A549 (cell line): ENCODE data around the gene SBK3. TPM values are rescaled to one million over a fixed set of nuclear protein-coding genes. Genes with fewer than 3 reads are reported as not detected.

Experiments used
- ATAC-seq, 2 experiments: fragments of 200-7000 bp in 1 of 2; fragments of >200 bp in 1 of 2; cut with Nextera tagmentation in 1 of 2; cut with Tn5 transposase in 1 of 2; 3 replicates each; pipeline versions ENCODE4 v1.8.0 to v1.9.1; 2018 to 2020; ENCODE audit warnings: mild to moderate bottlenecking in 1 of 2, moderate library complexity in 1 of 2
- CTCF ChIA-PET: fragments of 300-600 bp; sonication (Branson Sonifier 250); formaldehyde crosslinking; extraction: SDS; loops from one replicate; lab custom pipeline; 2021; ENCODE audit warnings: antibody characterized with exemption, inconsistent platforms; lab: Yijun Ruan, JAX
- POLR2A ChIA-PET: fragments of 350-600 bp; formaldehyde crosslinking; extraction: SDS; loops from one replicate; lab custom pipeline; 2021; ENCODE audit warnings: antibody characterized with exemption, inconsistent platforms; lab: Yijun Ruan, JAX
- DNase-seq, 2 experiments: peaks; one replicate each; pipeline versions ENCODE4 v3.0.0 to v3.0.0-alpha.2; 2011 to 2016; ENCODE audit warnings: low read depth in 1 of 2, low spot score in 1 of 2
- FAIRE-seq: peaks from 2 replicates; lab custom pipeline; 2011; peaks lifted over from hg19 to GRCh38; lab: Jason Lieb, UNC
- H3K27ac ChIP-seq, 2 experiments: fragments of >200 bp; sonication (Bioruptor Twin); formaldehyde crosslinking; 3 replicates each; pipeline ENCODE4 v1.5.1; 2016 to 2017
- H3K4me1 ChIP-seq: fragments of >200 bp; sonication (Bioruptor Twin); formaldehyde crosslinking; 3 replicates; pipeline ENCODE4 v1.6.1; 2016
- H3K4me2 ChIP-seq: fragments of >200 bp; sonication (Bioruptor Twin); formaldehyde crosslinking; 3 replicates; pipeline ENCODE4 v1.6.1; 2016
- H3K4me3 ChIP-seq: fragments of >200 bp; sonication (Bioruptor Twin); formaldehyde crosslinking; 3 replicates; pipeline ENCODE4 v1.5.1; 2016
- H3K9me3 ChIP-seq: fragments of >200 bp; sonication (Bioruptor Twin); formaldehyde crosslinking; 3 replicates; pipeline ENCODE4 v1.6.1; 2016
- BHLHE40 ChIP-seq: IDR thresholded peaks from 2 replicates; pipeline ENCODE4 v1.6.1; 2012; ENCODE audit warnings: low read depth, low read length, inconsistent platforms
- CBX2 ChIP-seq: fragments of 200-600 bp; sonication (generic); IDR thresholded peaks from 2 replicates; pipeline ENCODE4 v1.6.1; 2016; ENCODE audit warnings: low read depth, mild to moderate bottlenecking, borderline replicate concordance
- CHD2 ChIP-seq: fragments of 150-350 bp; IDR thresholded peaks from 2 replicates; pipeline ENCODE4 v1.6.1; 2014; ENCODE audit warnings: low read length; ENCODE audit not compliant: partially characterized antibody
- CHD4 ChIP-seq: fragments of 200-600 bp; sonication (generic); IDR thresholded peaks from 2 replicates; pipeline ENCODE4 v1.6.1; 2016; ENCODE audit warnings: antibody characterized with exemption, mild to moderate bottlenecking, borderline replicate concordance
- ESRRA ChIP-seq: fragments of 150-350 bp; IDR thresholded peaks from 2 replicates; pipeline ENCODE4 v1.6.1; 2014; ENCODE audit warnings: mild to moderate bottlenecking, low read length, borderline replicate concordance
- FOXS1 ChIP-seq: fragments of 250-450 bp; sonication (Bioruptor Pico); IDR thresholded peaks from 2 replicates; pipeline ENCODE4 v1.5.0; 2020; ENCODE audit warnings: mild to moderate bottlenecking, moderate library complexity
- GATA3 ChIP-seq: IDR thresholded peaks from 2 replicates; pipeline ENCODE4 v1.6.1; 2012; ENCODE audit warnings: borderline replicate concordance
- HEYL ChIP-seq: fragments of 250-450 bp; sonication (Bioruptor Pico); IDR thresholded peaks from 2 replicates; pipeline ENCODE4 v1.8.0; 2021; ENCODE audit warnings: mild to moderate bottlenecking, moderate library complexity
- HOXA7 ChIP-seq: fragments of 250-450 bp; sonication (Bioruptor Pico); IDR thresholded peaks from 2 replicates; pipeline ENCODE4 v1.5.0; 2020; ENCODE audit warnings: mild to moderate bottlenecking, moderate library complexity
- HOXB5 ChIP-seq: fragments of 250-450 bp; sonication (Bioruptor Pico); IDR thresholded peaks from 2 replicates; pipeline ENCODE4 v1.5.0; 2020; ENCODE audit warnings: mild to moderate bottlenecking, moderate library complexity
- KDM1A ChIP-seq: fragments of 200-600 bp; sonication (generic); IDR thresholded peaks from 2 replicates; pipeline ENCODE4 v1.6.1; 2016; ENCODE audit warnings: low read depth, mild to moderate bottlenecking
- MAZ ChIP-seq: fragments of 150-350 bp; IDR thresholded peaks from 2 replicates; pipeline ENCODE4 v1.6.1; 2014; ENCODE audit warnings: antibody characterized with exemption, low read depth, low read length, borderline replicate concordance
- NFE2L2 ChIP-seq: fragments of 150-350 bp; conservative IDR thresholded peaks from 2 replicates; pipeline ENCODE4 v1.6.1; 2014; ENCODE audit warnings: low read length
- NPAS2 ChIP-seq: fragments of 250-450 bp; sonication (Bioruptor Pico); IDR thresholded peaks from 2 replicates; pipeline ENCODE4 v1.8.0; 2022; ENCODE audit warnings: mild to moderate bottlenecking, moderate library complexity, borderline replicate concordance
- NR3C1 ChIP-seq: fragments of >200 bp; sonication (Bioruptor Twin); formaldehyde crosslinking; IDR thresholded peaks from 3 replicates; pipeline ENCODE4 v1.6.1; 2017
- PHF8 ChIP-seq: fragments of 200-600 bp; sonication (generic); IDR thresholded peaks from 2 replicates; pipeline ENCODE4 v1.6.1; 2016; ENCODE audit warnings: low read depth, mild to moderate bottlenecking, antibody characterized with exemption, moderate library complexity, borderline replicate concordance
- RNF2 ChIP-seq: fragments of 200-600 bp; sonication (generic); IDR thresholded peaks from 2 replicates; pipeline ENCODE4 v1.6.1; 2016; ENCODE audit warnings: low read depth, mild to moderate bottlenecking, antibody characterized with exemption, moderate library complexity, borderline replicate concordance
- SMC3 ChIP-seq: fragments of >200 bp; sonication (Bioruptor Twin); formaldehyde crosslinking; IDR thresholded peaks from 3 replicates; pipeline ENCODE4 v1.6.1; 2018; ENCODE audit warnings: inconsistent platforms
- SREBF2 ChIP-seq: fragments of 450-650 bp; IDR thresholded peaks from 2 replicates; pipeline ENCODE4 v1.6.1; 2014; ENCODE audit warnings: mild to moderate bottlenecking, moderate library complexity
- TP53 ChIP-seq: fragments of 250-450 bp; sonication (Bioruptor Pico); IDR thresholded peaks from 2 replicates; pipeline ENCODE4 v1.5.0; 2021; ENCODE audit warnings: mild to moderate bottlenecking, moderate library complexity
- ZFP36 ChIP-seq: fragments of 450-650 bp; IDR thresholded peaks from 2 replicates; pipeline ENCODE4 v1.6.1; 2014; ENCODE audit warnings: borderline replicate concordance; ENCODE audit not compliant: partially characterized antibody
- WGBS: methylation state at CpG from one replicate; pipeline ENCODE4 v1.1.6; 2017; ENCODE audit errors: missing lambda C conversion rate; 5-methylcytosine and 5-hydroxymethylcytosine counted together
- polyA plus RNA-seq, 4 experiments: library from polyadenylated mRNA; depleted of rRNA in 3 of 4; stranded (reverse); fragments of >200 nt; fragmentation: RNase III in 1 of 4; extraction: RNeasy Plus Mini Kit Qiagen cat#74134 plus additional on column Dnase treatment in 1 of 4; gene quantifications; 2 replicates in 3 of 4; 3 replicates in 1 of 4; pipeline ENCODE4 v1.2.3, GENCODE V29; 2011 to 2017
- TF ChIP-seq, protein P1 (sequence below): IDR thresholded peaks from 2 replicates; pipeline ENCODE4 v1.6.1; 2012; ENCODE audit warnings: low read depth, borderline replicate concordance
- TF ChIP-seq, protein P2 (sequence below): IDR thresholded peaks from 2 replicates; pipeline ENCODE4 v1.6.1; 2012
- TF ChIP-seq, protein P3 (sequence below): IDR thresholded peaks from 2 replicates; pipeline ENCODE4 v1.6.1; 2012
- TF ChIP-seq, protein P4 (sequence below): fragments of 250-450 bp; sonication (Bioruptor Pico); IDR thresholded peaks from 2 replicates; pipeline ENCODE4 v1.5.0; 2021; ENCODE audit warnings: mild to moderate bottlenecking, moderate library complexity, borderline replicate concordance
- TF ChIP-seq, protein P5 (sequence below): fragments of >200 bp; sonication (Bioruptor Twin); formaldehyde crosslinking; IDR thresholded peaks from 3 replicates; pipeline ENCODE4 v1.6.1; 2016
- TF ChIP-seq, protein P6 (sequence below): fragments of 200-600 bp; sonication (generic); IDR thresholded peaks from 2 replicates; pipeline ENCODE4 v1.6.1; 2016; ENCODE audit warnings: antibody characterized with exemption, mild to moderate bottlenecking, moderate library complexity

Gene SBK3
- polyA plus RNA-seq, 2 of the 4 experiments (the other 2 are of a cell fraction): 1.1 TPM

DNA sequence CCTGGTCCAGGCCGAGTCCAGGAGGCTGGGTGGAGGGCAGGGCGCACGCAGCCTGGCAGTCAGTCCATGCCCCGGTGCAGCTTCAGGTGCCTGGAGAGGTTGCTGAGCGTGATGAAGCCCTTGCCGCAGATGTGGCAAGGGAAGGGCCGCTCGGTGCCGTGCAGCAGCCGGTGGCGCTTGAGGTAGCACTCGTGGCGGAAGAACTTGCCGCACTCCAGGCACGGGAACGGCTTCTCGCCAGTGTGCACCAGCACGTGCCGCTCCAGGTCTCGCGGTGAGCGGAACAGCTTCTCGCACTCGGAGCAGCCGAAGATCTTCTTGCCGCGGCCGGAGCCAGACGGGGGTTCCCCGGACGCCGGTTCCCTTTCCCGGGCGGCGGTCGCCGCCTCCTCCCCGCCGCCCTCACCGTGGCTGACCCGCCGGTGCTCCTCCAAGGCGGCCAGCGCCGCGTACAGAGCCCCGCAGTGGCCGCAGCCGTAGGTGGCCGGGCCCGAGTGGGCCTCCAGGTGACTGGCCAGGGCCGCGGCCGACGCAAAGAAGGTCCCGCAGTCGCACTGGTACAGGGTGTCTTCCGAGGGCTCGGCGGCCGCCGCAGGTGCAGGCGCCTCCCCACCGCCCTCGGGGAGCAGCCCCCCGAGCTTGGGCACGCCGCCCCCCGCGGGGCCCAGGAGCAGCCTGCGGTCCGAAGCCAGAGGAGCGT, 47.2 kb upstream of the SBK3 start:
- TF ChIP-seq, protein P1, sequence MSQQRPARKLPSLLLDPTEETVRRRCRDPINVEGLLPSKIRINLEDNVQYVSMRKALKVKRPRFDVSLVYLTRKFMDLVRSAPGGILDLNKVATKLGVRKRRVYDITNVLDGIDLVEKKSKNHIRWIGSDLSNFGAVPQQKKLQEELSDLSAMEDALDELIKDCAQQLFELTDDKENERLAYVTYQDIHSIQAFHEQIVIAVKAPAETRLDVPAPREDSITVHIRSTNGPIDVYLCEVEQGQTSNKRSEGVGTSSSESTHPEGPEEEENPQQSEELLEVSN: no peak
- TF ChIP-seq ESRRA: no peak
- no peak for TF ChIP-seq TP53 (CRISPR knock-in tag)
- no peak for TF ChIP-seq CHD2
- TF ChIP-seq, protein P2, sequence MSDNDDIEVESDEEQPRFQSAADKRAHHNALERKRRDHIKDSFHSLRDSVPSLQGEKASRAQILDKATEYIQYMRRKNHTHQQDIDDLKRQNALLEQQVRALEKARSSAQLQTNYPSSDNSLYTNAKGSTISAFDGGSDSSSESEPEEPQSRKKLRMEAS: no peak
- TF ChIP-seq FOXS1 (CRISPR knock-in tag): no peak
- TF ChIP-seq, protein P3, sequence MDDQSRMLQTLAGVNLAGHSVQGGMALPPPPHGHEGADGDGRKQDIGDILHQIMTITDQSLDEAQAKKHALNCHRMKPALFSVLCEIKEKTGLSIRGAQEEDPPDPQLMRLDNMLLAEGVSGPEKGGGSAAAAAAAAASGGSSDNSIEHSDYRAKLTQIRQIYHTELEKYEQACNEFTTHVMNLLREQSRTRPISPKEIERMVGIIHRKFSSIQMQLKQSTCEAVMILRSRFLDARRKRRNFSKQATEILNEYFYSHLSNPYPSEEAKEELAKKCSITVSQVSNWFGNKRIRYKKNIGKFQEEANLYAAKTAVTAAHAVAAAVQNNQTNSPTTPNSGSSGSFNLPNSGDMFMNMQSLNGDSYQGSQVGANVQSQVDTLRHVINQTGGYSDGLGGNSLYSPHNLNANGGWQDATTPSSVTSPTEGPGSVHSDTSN: no peak
- TF ChIP-seq BHLHE40: no peak
- TF ChIP-seq MAZ: no peak
- no peak for TF ChIP-seq KDM1A
- no peak for TF ChIP-seq SMC3
- TF ChIP-seq SREBF2: no peak
- TF ChIP-seq NPAS2 (CRISPR knock-in tag): no peak
- TF ChIP-seq, protein P4, sequence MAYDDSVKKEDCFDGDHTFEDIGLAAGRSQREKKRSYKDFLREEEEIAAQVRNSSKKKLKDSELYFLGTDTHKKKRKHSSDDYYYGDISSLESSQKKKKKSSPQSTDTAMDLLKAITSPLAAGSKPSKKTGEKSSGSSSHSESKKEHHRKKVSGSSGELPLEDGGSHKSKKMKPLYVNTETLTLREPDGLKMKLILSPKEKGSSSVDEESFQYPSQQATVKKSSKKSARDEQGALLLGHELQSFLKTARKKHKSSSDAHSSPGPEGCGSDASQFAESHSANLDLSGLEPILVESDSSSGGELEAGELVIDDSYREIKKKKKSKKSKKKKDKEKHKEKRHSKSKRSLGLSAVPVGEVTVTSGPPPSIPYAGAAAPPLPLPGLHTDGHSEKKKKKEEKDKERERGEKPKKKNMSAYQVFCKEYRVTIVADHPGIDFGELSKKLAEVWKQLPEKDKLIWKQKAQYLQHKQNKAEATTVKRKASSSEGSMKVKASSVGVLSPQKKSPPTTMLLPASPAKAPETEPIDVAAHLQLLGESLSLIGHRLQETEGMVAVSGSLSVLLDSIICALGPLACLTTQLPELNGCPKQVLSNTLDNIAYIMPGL (CRISPR knock-in tag): no peak
- no peak for FAIRE-seq
- Histone ChIP-seq H3K27ac (no peak overlapping the region), H3K9me3 (no peaks in the 10 kb centered on the region), H3K4me2 (no peak overlapping the region), H3K4me1 (no peaks in the 10 kb centered on the region), H3K4me3 (no peak overlapping the region)
- no peak for DNase-seq
- ATAC-seq: no peak
- ChIA-PET CTCF (interaction anchor here (0.8 to 1.9 kb wide), 5 partner anchors 14 to 451 kb away, joined by 3 to 7 read pairs (median 4); no protein-coding TSS in a partner anchor), POLR2A (no interaction called here)
- WGBS: 97% methylated on average over 55 of the region's 73 CpGs

DNA sequence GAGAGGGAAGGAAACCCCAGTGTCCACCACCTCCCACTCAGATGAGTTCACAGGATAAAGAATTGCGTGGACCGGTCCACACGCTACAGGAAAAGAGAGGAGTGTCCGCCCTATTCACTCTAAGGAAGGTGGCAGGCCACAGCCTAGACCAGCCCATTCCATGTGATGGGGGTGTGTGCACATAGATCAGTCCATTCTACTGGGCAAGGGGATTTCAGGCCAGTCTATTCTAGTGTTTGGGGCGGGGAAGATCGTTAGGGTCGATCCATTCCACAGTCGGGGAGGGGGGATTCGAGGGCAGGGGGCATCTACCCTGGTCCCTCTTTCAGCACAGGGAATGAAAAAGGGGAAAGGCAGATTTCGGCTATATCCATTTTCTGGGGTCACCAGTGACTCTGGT, 46.2 kb upstream of the SBK3 start:
- FAIRE-seq: no peak
- H3K27ac ChIP-seq: no peak overlapping the region
- H3K4me2 ChIP-seq: no peak overlapping the region
- 74% methylated on average over 10 of the region's 10 CpGs for WGBS
- H3K4me3 ChIP-seq: no peak overlapping the region
- peak in 1 of 2 experiments; percentile 21; a peak in 3 of 6 replicates for ATAC-seq
- DNase-seq: peak in 1 of 2 experiments; percentile 61
- CTCF ChIA-PET: interaction anchor here (0.8 to 1.6 kb wide), 3 partner anchors 7 to 88 kb away, joined by 3 to 4 read pairs (median 3); partner anchors contain the start of gene FIZ1
- peaks cover 4% of the 10 kb centered on the region for H3K4me1 ChIP-seq
- no peaks in the 10 kb centered on the region for H3K9me3 ChIP-seq
- POLR2A ChIA-PET: no interaction called here
- TF ChIP-seq, protein P5, sequence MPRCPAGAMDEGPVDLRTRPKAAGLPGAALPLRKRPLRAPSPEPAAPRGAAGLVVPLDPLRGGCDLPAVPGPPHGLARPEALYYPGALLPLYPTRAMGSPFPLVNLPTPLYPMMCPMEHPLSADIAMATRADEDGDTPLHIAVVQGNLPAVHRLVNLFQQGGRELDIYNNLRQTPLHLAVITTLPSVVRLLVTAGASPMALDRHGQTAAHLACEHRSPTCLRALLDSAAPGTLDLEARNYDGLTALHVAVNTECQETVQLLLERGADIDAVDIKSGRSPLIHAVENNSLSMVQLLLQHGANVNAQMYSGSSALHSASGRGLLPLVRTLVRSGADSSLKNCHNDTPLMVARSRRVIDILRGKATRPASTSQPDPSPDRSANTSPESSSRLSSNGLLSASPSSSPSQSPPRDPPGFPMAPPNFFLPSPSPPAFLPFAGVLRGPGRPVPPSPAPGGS: no peak
- no peak for TF ChIP-seq HEYL
- no peak for TF ChIP-seq MAZ
- TF ChIP-seq CHD4: no peak
- no peak for TF ChIP-seq HOXA7
- TF ChIP-seq GATA3: no peak
- no peak for TF ChIP-seq NFE2L2
- no peak for TF ChIP-seq RNF2
- no peak for TF ChIP-seq NR3C1
- TF ChIP-seq PHF8: no peak
- no peak for TF ChIP-seq ZFP36
- TF ChIP-seq, protein P6, sequence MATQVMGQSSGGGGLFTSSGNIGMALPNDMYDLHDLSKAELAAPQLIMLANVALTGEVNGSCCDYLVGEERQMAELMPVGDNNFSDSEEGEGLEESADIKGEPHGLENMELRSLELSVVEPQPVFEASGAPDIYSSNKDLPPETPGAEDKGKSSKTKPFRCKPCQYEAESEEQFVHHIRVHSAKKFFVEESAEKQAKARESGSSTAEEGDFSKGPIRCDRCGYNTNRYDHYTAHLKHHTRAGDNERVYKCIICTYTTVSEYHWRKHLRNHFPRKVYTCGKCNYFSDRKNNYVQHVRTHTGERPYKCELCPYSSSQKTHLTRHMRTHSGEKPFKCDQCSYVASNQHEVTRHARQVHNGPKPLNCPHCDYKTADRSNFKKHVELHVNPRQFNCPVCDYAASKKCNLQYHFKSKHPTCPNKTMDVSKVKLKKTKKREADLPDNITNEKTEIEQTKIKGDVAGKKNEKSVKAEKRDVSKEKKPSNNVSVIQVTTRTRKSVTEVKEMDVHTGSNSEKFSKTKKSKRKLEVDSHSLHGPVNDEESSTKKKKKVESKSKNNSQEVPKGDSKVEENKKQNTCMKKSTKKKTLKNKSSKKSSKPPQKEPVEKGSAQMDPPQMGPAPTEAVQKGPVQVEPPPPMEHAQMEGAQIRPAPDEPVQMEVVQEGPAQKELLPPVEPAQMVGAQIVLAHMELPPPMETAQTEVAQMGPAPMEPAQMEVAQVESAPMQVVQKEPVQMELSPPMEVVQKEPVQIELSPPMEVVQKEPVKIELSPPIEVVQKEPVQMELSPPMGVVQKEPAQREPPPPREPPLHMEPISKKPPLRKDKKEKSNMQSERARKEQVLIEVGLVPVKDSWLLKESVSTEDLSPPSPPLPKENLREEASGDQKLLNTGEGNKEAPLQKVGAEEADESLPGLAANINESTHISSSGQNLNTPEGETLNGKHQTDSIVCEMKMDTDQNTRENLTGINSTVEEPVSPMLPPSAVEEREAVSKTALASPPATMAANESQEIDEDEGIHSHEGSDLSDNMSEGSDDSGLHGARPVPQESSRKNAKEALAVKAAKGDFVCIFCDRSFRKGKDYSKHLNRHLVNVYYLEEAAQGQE: no peak
- TF ChIP-seq HOXB5: no peak
- TF ChIP-seq, protein P2: no peak
- TF ChIP-seq CBX2: no peak
